ENCODE measurements around the gene HOXC6.

Gene HOXC6

DNA sequence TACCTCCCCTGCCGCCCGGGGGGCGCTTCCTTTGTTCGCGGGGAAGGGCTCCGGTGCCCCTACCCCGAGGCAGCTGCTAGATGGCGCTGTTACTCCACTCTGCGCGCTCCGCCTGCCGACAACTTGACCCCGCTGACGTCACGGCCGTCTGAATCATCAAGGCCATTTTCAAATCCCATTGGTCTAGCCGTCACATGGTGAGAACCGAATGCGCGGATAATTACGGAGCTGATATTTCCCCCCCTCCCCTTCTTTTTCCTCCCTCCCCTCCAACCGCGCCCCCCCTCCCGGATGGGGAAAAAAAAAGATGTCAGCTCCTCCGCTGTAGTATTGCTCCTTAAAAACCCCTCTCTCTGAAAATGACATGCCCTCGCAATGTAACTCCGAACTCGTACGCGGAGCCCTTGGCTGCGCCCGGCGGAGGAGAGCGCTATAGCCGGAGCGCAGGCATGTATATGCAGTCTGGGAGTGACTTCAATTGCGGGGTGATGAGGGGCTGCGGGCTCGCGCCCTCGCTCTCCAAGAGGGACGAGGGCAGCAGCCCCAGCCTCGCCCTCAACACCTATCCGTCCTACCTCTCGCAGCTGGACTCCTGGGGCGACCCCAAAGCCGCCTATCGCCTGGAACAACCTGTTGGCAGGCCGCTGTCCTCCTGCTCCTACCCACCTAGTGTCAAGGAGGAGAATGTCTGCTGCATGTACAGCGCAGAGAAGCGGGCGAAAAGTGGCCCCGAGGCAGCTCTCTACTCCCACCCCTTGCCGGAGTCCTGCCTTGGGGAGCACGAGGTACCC lies 43.1 kb upstream of the HOXC6 start, which contains the start of gene HOXC10:
Gene HOXC10, plus strand, starts transcription at position 246 of the 791 bp plus-strand sequence. Its CDS starts 114 bp downstream, at position 360.
- peaks cover 0 to 4% of the 10 kb centered on the region in 2 donors for H3K9me3 ChIP-seq (ENCODE audit: control insufficient read depth in 1 of 2, low read length in 2 of 2)
- H3K4me3 ChIP-seq (ENCODE audit: low read depth in 1 of 2, low read length in 2 of 2) = peak within 1 kb of the TSS; percentile 37 to 47
- peaks cover 91% of the 10 kb centered on the region for H3K27me3 ChIP-seq (ENCODE audit: low read depth, low read length)
- H3K27ac ChIP-seq (ENCODE audit: low read length) = no peak within 1 kb of the TSS
- no peaks in the 10 kb centered on the region for H3K36me3 ChIP-seq (ENCODE audit: control insufficient read depth in 1 of 2, insufficient read depth in 2 of 2, low read length in 2 of 2)
- peaks cover 0 to 30% of the 10 kb centered on the region in 2 donors for H3K4me1 ChIP-seq (ENCODE audit: control insufficient read depth in 1 of 2, insufficient read depth in 2 of 2, low read length in 2 of 2)

DNA sequence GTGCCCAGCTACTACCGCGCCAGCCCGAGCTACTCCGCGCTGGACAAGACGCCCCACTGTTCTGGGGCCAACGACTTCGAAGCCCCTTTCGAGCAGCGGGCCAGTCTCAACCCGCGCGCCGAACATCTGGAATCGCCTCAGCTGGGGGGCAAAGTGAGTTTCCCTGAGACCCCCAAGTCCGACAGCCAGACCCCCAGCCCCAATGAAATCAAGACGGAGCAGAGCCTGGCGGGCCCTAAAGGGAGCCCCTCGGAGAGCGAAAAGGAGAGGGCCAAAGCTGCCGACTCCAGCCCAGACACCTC lies 42.6 kb upstream of the HOXC6 start:
- peaks cover 0 to 30% of the 10 kb centered on the region in 2 donors for H3K4me1 ChIP-seq (ENCODE audit: control insufficient read depth in 1 of 2, insufficient read depth in 2 of 2, low read length in 2 of 2)
- no peak overlapping the region for H3K27ac ChIP-seq (ENCODE audit: low read length)

DNA sequence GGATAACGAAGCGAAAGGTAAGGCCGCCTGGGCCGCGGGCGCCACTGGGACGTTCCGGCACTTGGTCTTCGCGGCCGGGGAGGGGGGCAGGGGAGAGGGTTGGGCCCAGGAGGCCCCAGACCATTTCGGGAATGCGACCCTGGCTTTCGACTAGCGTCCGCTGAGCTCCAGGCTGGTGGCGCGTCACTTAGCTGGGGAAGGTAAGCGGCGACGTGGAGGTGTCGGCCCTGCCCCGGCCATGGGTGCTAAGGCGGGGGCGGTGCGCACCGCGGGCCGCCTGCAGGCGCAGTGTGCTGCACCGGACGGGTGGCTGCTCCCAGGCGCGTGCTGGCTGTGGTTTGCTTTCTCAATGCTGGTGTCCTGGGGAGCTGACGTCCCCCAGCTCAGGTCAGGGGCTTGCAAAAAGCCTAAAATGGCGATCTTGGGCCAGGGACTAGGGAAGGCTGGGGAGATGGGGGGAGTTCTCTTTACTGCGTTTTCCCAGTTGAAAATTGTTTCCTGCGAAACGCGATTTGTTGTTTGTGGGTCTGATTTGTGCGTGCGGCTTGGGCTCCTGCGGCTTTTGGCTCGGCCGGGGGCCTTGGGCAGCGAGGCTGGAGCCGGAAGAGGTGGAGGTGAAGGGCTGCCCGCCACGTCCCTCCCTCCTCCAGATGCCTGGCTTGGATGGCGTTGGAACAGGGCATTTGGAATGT lies 42.1 kb upstream of the HOXC6 start:
- Histone ChIP-seq H3K4me3 (ENCODE audit: low read depth in 1 of 2, low read length in 2 of 2) (peak overlapping the region in 1 of 2 donors; percentile 47), H3K9me3 (ENCODE audit: control insufficient read depth in 1 of 2, low read length in 2 of 2) (peaks cover 0 to 4% of the 10 kb centered on the region in 2 donors), H3K27me3 (ENCODE audit: low read depth, low read length) (peaks cover 93% of the 10 kb centered on the region), H3K27ac (ENCODE audit: low read length) (no peak overlapping the region), H3K4me1 (ENCODE audit: control insufficient read depth in 1 of 2, insufficient read depth in 2 of 2, low read length in 2 of 2) (peaks cover 0 to 30% of the 10 kb centered on the region in 2 donors), H3K36me3 (ENCODE audit: control insufficient read depth in 1 of 2, insufficient read depth in 2 of 2, low read length in 2 of 2) (no peaks in the 10 kb centered on the region)

More for the DNA sequence above, 42.6 kb upstream of the HOXC6 start:
- peak overlapping the region in 1 of 2 donors; percentile 47 for H3K4me3 ChIP-seq (ENCODE audit: low read depth in 1 of 2, low read length in 2 of 2)
- H3K36me3 ChIP-seq (ENCODE audit: control insufficient read depth in 1 of 2, insufficient read depth in 2 of 2, low read length in 2 of 2) = no peaks in the 10 kb centered on the region
- H3K27me3 ChIP-seq (ENCODE audit: low read depth, low read length) = peaks cover 93% of the 10 kb centered on the region
- H3K9me3 ChIP-seq (ENCODE audit: control insufficient read depth in 1 of 2, low read length in 2 of 2) = peaks cover 0 to 4% of the 10 kb centered on the region in 2 donors

DNA sequence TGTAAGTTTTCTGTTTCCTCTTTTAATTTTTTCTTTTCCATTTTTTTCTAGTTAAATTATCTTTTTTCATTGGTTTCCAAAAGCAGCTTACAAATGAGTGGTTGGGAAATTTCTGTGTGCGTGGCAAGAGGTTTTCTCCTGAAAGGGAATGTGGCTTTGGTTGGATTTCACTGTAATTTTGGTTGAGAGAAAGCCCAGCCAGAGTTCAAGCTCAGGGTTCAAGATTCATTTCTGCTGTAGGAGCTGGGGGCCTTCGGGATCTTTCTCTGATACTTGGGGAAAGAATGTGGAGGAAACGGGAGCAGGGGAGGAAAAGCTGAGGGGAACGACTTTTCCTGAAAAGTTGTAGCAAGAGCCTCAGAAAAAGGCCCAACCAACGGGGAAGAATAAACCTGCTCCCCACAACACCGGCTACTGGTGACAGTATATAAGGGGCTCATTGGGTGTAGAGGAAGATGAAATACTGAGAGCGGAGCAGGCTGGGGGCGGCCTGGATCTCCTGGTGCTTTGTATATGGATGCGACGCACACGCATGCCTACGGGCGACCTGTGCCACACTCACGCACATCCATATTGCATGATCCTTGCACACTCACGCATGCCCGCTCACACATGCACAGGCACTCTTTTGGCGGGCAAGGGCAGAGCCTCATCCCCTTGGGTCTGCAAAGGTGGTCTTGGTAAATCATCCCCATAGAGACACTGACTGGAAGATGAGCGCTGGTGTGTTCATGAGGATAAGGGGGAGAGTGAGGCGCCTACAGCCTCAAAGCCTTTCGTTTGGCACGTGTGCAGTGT lies 41.4 kb upstream of the HOXC6 start:
- peaks cover 0 to 30% of the 10 kb centered on the region in 2 donors for H3K4me1 ChIP-seq (ENCODE audit: control insufficient read depth in 1 of 2, insufficient read depth in 2 of 2, low read length in 2 of 2)
- H3K9me3 ChIP-seq (ENCODE audit: control insufficient read depth in 1 of 2, low read length in 2 of 2) = peaks cover 0 to 4% of the 10 kb centered on the region in 2 donors
- no peak overlapping the region for H3K4me3 ChIP-seq (ENCODE audit: low read depth in 1 of 2, low read length in 2 of 2)
- H3K36me3 ChIP-seq (ENCODE audit: control insufficient read depth in 1 of 2, insufficient read depth in 2 of 2, low read length in 2 of 2) = no peaks in the 10 kb centered on the region
- no peak overlapping the region for H3K27ac ChIP-seq (ENCODE audit: low read length)
- H3K27me3 ChIP-seq (ENCODE audit: low read depth, low read length) = peaks cover 95% of the 10 kb centered on the region

DNA sequence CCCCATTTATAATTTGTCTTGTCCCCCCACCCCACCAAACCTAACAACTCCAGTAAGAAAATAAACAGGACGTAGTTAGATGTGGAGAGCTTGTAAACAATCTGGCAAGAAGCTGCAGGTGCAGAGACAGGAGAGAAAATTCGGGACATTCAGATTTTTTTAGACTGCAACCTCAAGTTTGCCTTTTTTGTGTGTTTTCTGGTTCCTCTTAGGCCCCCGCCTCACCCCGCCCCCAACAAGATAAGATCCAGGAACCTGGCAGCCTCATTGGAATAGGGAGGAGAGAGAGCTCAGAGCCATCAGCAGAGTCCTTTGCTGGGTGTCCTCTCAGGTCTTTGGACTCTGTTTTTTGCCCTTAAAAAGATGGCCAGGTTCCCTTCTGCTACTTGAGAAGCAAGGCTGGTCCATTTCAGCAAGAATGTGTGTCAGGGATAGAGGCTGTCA lies 40.4 kb upstream of the HOXC6 start:
- Histone ChIP-seq H3K36me3 (ENCODE audit: control insufficient read depth in 1 of 2, insufficient read depth in 2 of 2, low read length in 2 of 2) (no peaks in the 10 kb centered on the region), H3K27me3 (ENCODE audit: low read depth, low read length) (peaks cover 93% of the 10 kb centered on the region), H3K27ac (ENCODE audit: low read length) (no peak overlapping the region)

DNA sequence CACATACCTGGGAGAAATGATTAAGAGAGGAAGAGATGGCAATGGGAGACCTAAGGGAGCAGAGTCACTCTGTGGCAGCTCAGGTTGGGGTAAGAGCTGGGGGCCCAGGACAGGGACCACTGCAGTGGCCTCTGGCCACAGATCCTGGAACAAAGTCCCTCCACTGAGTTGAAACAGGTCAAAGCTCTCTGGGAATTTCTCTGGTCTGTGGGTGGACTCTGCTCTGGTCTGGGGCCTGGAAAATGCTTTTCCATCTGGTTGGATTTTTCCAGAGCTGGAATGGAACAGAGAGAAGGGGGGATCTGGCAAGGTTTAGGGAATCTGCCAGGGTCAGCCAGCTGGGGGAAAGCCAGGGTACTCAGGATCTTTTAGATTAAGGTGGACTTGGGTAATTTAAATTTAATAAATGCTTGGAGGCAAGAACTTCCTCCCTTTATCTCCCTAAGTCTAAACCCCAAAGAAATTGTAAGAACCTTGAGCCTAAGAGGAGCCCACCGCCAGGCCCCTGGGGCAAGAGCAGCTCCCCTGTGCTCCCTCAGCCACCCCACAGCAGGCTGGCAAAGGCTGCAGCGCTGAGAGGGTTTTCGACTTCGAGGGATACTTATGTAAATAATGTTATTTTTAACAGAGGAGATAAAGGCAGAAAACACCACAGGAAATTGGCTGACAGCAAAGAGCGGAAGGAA lies 39.6 kb upstream of the HOXC6 start:
- H3K27me3 ChIP-seq (ENCODE audit: low read depth, low read length) = peaks cover 93% of the 10 kb centered on the region
- H3K9me3 ChIP-seq (ENCODE audit: control insufficient read depth in 1 of 2, low read length in 2 of 2) = no peaks in the 10 kb centered on the region
- no peaks in the 10 kb centered on the region for H3K36me3 ChIP-seq (ENCODE audit: control insufficient read depth in 1 of 2, insufficient read depth in 2 of 2, low read length in 2 of 2)
- peaks cover 0 to 18% of the 10 kb centered on the region in 2 donors for H3K4me1 ChIP-seq (ENCODE audit: control insufficient read depth in 1 of 2, insufficient read depth in 2 of 2, low read length in 2 of 2)
- no peak overlapping the region for H3K4me3 ChIP-seq (ENCODE audit: low read depth in 1 of 2, low read length in 2 of 2)
- H3K27ac ChIP-seq (ENCODE audit: low read length) = no peak overlapping the region

More for the DNA sequence above, 40.4 kb upstream of the HOXC6 start:
- peaks cover 0 to 27% of the 10 kb centered on the region in 2 donors for H3K4me1 ChIP-seq (ENCODE audit: control insufficient read depth in 1 of 2, insufficient read depth in 2 of 2, low read length in 2 of 2)
- peaks cover 0 to 4% of the 10 kb centered on the region in 2 donors for H3K9me3 ChIP-seq (ENCODE audit: control insufficient read depth in 1 of 2, low read length in 2 of 2)
- H3K4me3 ChIP-seq (ENCODE audit: low read depth in 1 of 2, low read length in 2 of 2) = no peak overlapping the region

DNA sequence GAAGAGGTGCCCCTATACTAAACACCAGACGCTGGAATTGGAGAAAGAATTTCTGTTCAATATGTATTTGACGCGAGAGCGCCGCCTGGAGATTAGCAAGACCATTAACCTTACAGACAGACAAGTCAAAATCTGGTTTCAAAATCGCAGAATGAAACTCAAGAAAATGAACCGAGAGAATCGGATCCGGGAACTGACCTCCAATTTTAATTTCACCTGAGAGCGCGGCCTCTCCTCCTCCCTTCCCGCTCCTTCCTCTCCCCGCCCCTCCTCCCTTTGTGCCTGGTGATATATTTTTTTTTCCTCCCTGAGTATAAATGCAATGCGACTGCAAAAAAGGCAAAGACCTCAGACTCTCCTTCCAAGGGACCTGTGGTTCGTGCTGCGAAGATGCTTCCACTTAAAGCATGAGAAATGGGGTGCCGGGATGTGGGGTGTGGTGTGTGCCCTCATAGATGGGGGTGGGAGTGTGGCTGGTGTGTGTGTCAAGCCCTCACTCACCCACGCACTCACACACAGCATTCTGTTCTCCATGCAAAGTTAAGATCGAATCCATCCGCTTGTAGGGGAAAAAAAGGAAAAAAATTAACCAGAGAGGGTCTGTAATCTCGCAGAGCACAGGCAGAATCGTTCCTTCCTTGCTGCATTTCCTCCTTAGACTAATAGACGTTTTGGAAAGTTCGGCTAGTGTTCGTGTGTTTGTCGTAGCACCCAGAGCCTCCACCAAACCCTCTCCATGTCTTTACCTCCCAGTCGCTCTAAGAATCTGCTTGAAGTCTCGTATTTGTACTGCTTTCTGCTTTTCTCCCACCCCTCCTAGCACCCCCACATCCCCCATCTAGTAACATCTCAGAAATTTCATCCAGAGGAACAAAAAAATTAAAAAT lies 38.8 kb upstream of the HOXC6 start:
- Histone ChIP-seq H3K27me3 (ENCODE audit: low read depth, low read length) (peaks cover 95% of the 10 kb centered on the region), H3K36me3 (ENCODE audit: control insufficient read depth in 1 of 2, insufficient read depth in 2 of 2, low read length in 2 of 2) (no peaks in the 10 kb centered on the region), H3K9me3 (ENCODE audit: control insufficient read depth in 1 of 2, low read length in 2 of 2) (no peaks in the 10 kb centered on the region), H3K4me3 (ENCODE audit: low read depth in 1 of 2, low read length in 2 of 2) (no peak overlapping the region), H3K27ac (ENCODE audit: low read length) (no peak overlapping the region), H3K4me1 (ENCODE audit: control insufficient read depth in 1 of 2, insufficient read depth in 2 of 2, low read length in 2 of 2) (peaks cover 0 to 24% of the 10 kb centered on the region in 2 donors)

DNA sequence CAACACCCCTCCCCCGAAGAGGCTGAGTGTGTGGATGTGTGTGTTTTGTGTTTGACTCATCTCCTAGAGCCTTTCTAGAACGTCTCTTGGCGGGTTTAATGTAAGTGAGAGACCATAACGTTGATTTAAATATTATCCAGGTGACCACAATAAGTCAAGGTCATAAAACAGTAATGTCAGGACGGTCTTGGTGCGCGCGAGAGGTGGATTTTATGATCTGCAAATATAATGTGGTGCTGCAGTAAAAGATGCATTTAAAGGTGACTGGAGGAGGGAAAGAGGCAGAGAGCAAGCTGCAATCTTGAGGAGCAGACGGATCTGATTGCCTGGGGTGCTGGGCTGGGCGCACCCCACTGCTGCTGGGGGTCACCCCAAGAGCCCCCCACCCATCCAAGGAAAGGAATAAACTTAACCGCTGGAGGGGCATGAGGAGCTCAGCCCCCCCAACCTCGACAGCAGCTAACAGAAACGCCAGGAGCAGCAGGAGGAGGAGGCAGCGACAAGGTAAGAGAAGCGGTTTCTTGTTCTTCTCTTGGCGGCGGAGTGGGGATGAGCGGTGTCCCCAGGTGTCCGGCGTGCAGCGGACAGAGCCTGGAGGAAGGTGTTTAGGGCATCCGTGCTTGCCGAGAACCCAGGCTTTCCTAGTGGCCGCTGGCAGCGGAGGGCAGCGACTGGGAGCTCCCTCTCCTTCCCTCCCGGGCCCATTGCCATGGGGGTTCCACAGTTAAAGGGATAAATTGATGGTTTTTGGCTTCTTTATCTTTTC lies 37.7 kb upstream of the HOXC6 start:
- Histone ChIP-seq H3K36me3 (ENCODE audit: control insufficient read depth in 1 of 2, insufficient read depth in 2 of 2, low read length in 2 of 2) (no peaks in the 10 kb centered on the region), H3K4me1 (ENCODE audit: control insufficient read depth in 1 of 2, insufficient read depth in 2 of 2, low read length in 2 of 2) (peaks cover 0 to 27% of the 10 kb centered on the region in 2 donors), H3K27me3 (ENCODE audit: low read depth, low read length) (peaks cover 98% of the 10 kb centered on the region), H3K4me3 (ENCODE audit: low read depth in 1 of 2, low read length in 2 of 2) (no peak overlapping the region), H3K9me3 (ENCODE audit: control insufficient read depth in 1 of 2, low read length in 2 of 2) (no peaks in the 10 kb centered on the region), H3K27ac (ENCODE audit: low read length) (no peak overlapping the region)

DNA sequence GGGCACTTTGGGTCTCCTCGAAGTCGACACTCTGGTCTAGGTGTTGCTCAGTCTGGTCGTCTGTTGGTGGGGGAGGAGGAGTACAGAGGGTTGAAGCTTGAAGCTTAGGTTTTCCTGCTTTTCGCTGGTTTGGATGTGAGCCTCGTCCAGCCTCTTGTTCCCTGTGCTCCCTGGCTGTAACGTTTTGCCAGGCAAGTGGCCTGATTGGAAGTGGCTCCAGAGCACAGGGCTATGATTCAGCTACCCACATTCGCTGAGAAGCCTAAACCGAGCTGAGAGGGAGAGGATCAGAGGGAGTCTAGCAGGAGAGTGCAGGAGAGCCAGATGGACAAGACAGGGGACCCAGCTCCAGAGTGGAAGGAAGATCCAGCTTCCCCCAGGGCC lies 37.2 kb upstream of the HOXC6 start:
- Histone ChIP-seq H3K27me3 (ENCODE audit: low read depth, low read length) (peaks cover 98% of the 10 kb centered on the region), H3K27ac (ENCODE audit: low read length) (no peak overlapping the region), H3K9me3 (ENCODE audit: control insufficient read depth in 1 of 2, low read length in 2 of 2) (no peaks in the 10 kb centered on the region), H3K36me3 (ENCODE audit: control insufficient read depth in 1 of 2, insufficient read depth in 2 of 2, low read length in 2 of 2) (no peaks in the 10 kb centered on the region), H3K4me3 (ENCODE audit: low read depth in 1 of 2, low read length in 2 of 2) (no peak overlapping the region), H3K4me1 (ENCODE audit: control insufficient read depth in 1 of 2, insufficient read depth in 2 of 2, low read length in 2 of 2) (peaks cover 0 to 25% of the 10 kb centered on the region in 2 donors)
